SK-N-SH treated with all-trans-retinoic acid at 6 μM for 48 hours (cell line): ENCODE data around the gene B4GAT1.

Source experiments
- CREB5 ChIP-seq: fragments of 250-450 bp; sonication (Bioruptor Pico); IDR thresholded peaks from 2 replicates; pipeline ENCODE4 v1.5.1; 2020; ENCODE audit warnings: low read depth, mild to moderate bottlenecking, moderate library complexity
- CSDC2 ChIP-seq: fragments of 250-450 bp; sonication (Bioruptor Pico); IDR thresholded peaks from 2 replicates; pipeline ENCODE4 v1.5.0; 2020; ENCODE audit warnings: mild to moderate bottlenecking, moderate library complexity
- PATZ1 ChIP-seq: fragments of 250-450 bp; sonication (Bioruptor Pico); IDR thresholded peaks from 2 replicates; pipeline ENCODE4 v1.8.0; 2020; ENCODE audit warnings: mild to moderate bottlenecking, moderate library complexity, borderline replicate concordance
- PPARA ChIP-seq: fragments of 250-450 bp; sonication (Bioruptor Pico); IDR thresholded peaks from 2 replicates; pipeline ENCODE4 v1.5.0; 2020; ENCODE audit warnings: mild to moderate bottlenecking, borderline replicate concordance
- RARB ChIP-seq: fragments of 250-450 bp; sonication (Bioruptor Pico); IDR thresholded peaks from 2 replicates; pipeline ENCODE4 v1.8.0; 2021; ENCODE audit warnings: mild to moderate bottlenecking, moderate library complexity
- SNAI2 ChIP-seq: fragments of 250-450 bp; sonication (Bioruptor Pico); IDR thresholded peaks from 2 replicates; pipeline ENCODE4 v1.5.0; 2020; ENCODE audit warnings: mild to moderate bottlenecking, moderate library complexity
- TSHZ2 ChIP-seq: fragments of 250-450 bp; sonication (Bioruptor Pico); IDR thresholded peaks from 2 replicates; pipeline ENCODE4 v1.5.0; 2020; ENCODE audit warnings: mild to moderate bottlenecking, moderate library complexity
- ZC3H10 ChIP-seq: fragments of 250-450 bp; sonication (Bioruptor Pico); IDR thresholded peaks from 2 replicates; pipeline ENCODE4 v1.5.1; 2021; ENCODE audit warnings: mild to moderate bottlenecking, moderate library complexity
- ZFP3 ChIP-seq: fragments of 250-450 bp; sonication (Bioruptor Pico); IDR thresholded peaks from 2 replicates; pipeline ENCODE4 v1.5.0; 2020; ENCODE audit warnings: mild to moderate bottlenecking, moderate library complexity
- ZFP30 ChIP-seq: fragments of 450-650 bp; formaldehyde crosslinking; IDR thresholded peaks from 2 replicates; pipeline ENCODE4 v1.5.0; 2022; ENCODE audit warnings: mild to moderate bottlenecking, moderate library complexity

- no peak for TF ChIP-seq PATZ1 (CRISPR knock-in tag)
- no peak for TF ChIP-seq ZFP3 (CRISPR knock-in tag)
- no peak for TF ChIP-seq ZC3H10 (CRISPR knock-in tag)
- TF ChIP-seq PPARA (CRISPR knock-in tag), result no peak
- no peak for TF ChIP-seq CSDC2
- TF ChIP-seq CREB5 (CRISPR knock-in tag), result no peak
- TF ChIP-seq ZFP30 (CRISPR knock-in tag), result no peak
- no peak for TF ChIP-seq SNAI2 (CRISPR knock-in tag)
- no peak for TF ChIP-seq TSHZ2 (CRISPR knock-in tag)
- no peak for TF ChIP-seq RARB (CRISPR knock-in tag)
These were observed 25.8 kb downstream of the B4GAT1 start for GRCh38 chr11:66321606-66322005.
